GM23338 (cell line): ENCODE data around the gene SPHKAP. TPM values are rescaled to one million over a fixed set of nuclear protein-coding genes. Genes with fewer than 3 reads are reported as not detected.

Experiments used
- ATAC-seq: fragments of 200-7000 bp; cut with Tn5 transposase; 3 replicates; pipeline ENCODE4 v1.9.1; 2020
- DNase-seq: peaks from one replicate; pipeline ENCODE4 v3.0.0-alpha.2; 2015; ENCODE audit warnings: low spot score
- H2AFZ ChIP-seq: fragments of 200-600 bp; sonication (generic); 2 replicates; pipeline ENCODE4 v1.8.0; 2016; ENCODE audit warnings: antibody characterized with exemption, mild to moderate bottlenecking, moderate library complexity
- H3F3A ChIP-seq: fragments of 200-600 bp; sonication (generic); replicated peaks from 2 replicates; pipeline ENCODE4 v1.8.0; 2017; ENCODE audit warnings: antibody characterized with exemption, mixed run types, low read depth
- H3K27ac ChIP-seq: fragments of 200-600 bp; sonication (generic); 2 replicates; pipeline ENCODE4 v1.6.1; 2016; ENCODE audit warnings: low read depth
- H3K27me3 ChIP-seq: fragments of 200-600 bp; sonication (generic); 2 replicates; pipeline ENCODE4 v1.8.0; 2016; ENCODE audit warnings: mild to moderate bottlenecking, mixed run types, moderate library complexity; ENCODE audit not compliant: insufficient read depth
- H3K36me3 ChIP-seq: fragments of 200-600 bp; sonication (generic); 2 replicates; pipeline ENCODE4 v1.8.0; 2016; ENCODE audit warnings: mild to moderate bottlenecking; ENCODE audit not compliant: insufficient read depth
- H3K4me1 ChIP-seq: fragments of 200-600 bp; sonication (generic); 2 replicates; pipeline ENCODE4 v1.8.0; 2016; ENCODE audit warnings: mild to moderate bottlenecking, moderate library complexity; ENCODE audit not compliant: insufficient read depth
- H3K4me2 ChIP-seq: fragments of 200-600 bp; sonication (generic); 2 replicates; pipeline ENCODE4 v1.7.1; 2017; ENCODE audit warnings: mixed run types
- H3K4me3 ChIP-seq: fragments of 200-600 bp; sonication (generic); 2 replicates; pipeline ENCODE4 v1.6.1; 2016; ENCODE audit warnings: mixed run types
- H3K79me2 ChIP-seq: fragments of 200-600 bp; sonication (generic); replicated peaks from 2 replicates; pipeline ENCODE4 v1.8.0; 2017; ENCODE audit warnings: mild to moderate bottlenecking; ENCODE audit not compliant: insufficient read depth
- H3K9me2 ChIP-seq: fragments of 200-600 bp; sonication (generic); 2 replicates; pipeline ENCODE4 v1.8.0; 2017; ENCODE audit not compliant: insufficient read depth
- H4K20me1 ChIP-seq: fragments of 200-600 bp; sonication (generic); replicated peaks from 2 replicates; pipeline ENCODE4 v1.8.0; 2017; ENCODE audit warnings: mild to moderate bottlenecking; ENCODE audit not compliant: insufficient read depth
- H3K27ac Mint-ChIP-seq: 2 replicates; pipeline ENCODE4 v1.8.0; 2020; ENCODE audit warnings: inconsistent platforms, mild to moderate bottlenecking, moderate library complexity, mixed read lengths
- H3K27me3 Mint-ChIP-seq: 3 replicates; pipeline ENCODE4 v1.8.0; 2022; ENCODE audit warnings: low read depth, mild to moderate bottlenecking, moderate library complexity, mixed read lengths, inconsistent platforms; ENCODE audit not compliant: insufficient read depth, poor library complexity
- H3K36me3 Mint-ChIP-seq: 3 replicates; pipeline ENCODE4 v1.8.0; 2021; ENCODE audit warnings: low read depth, mild to moderate bottlenecking, inconsistent platforms, moderate library complexity, mixed read lengths
- H3K4me1 Mint-ChIP-seq: 3 replicates; pipeline ENCODE4 v1.8.0; 2020; ENCODE audit warnings: mild to moderate bottlenecking, inconsistent platforms, mixed read lengths
- H3K4me3 Mint-ChIP-seq: 3 replicates; pipeline ENCODE4 v1.8.0; 2021; ENCODE audit warnings: moderate library complexity, mild to moderate bottlenecking, inconsistent platforms, mixed read lengths
- H3K9me3 Mint-ChIP-seq: 3 replicates; pipeline ENCODE4 v1.8.0; 2020; ENCODE audit warnings: moderate library complexity, mild to moderate bottlenecking, inconsistent platforms, mixed read lengths
- CREB1 ChIP-seq: fragments of 250-450 bp; sonication (Bioruptor Pico); IDR thresholded peaks from 2 replicates; pipeline ENCODE4 v1.5.0; 2020; ENCODE audit warnings: low read depth, mild to moderate bottlenecking, moderate library complexity
- EZH2phosphoT487 ChIP-seq: fragments of 200-600 bp; sonication (generic); IDR thresholded peaks from one replicate; pipeline ENCODE4 v1.8.1; 2018; ENCODE audit warnings: antibody characterized with exemption; ENCODE audit not compliant: unreplicated experiment
- JUNB ChIP-seq: IDR thresholded peaks from one replicate; pipeline ENCODE4 v1.6.1; 2016; ENCODE audit warnings: antibody characterized with exemption; ENCODE audit not compliant: unreplicated experiment
- POLR2AphosphoS5 ChIP-seq: IDR thresholded peaks from 2 replicates; pipeline ENCODE4 v1.6.1; 2016; ENCODE audit warnings: antibody characterized with exemption, low read depth
- STAT1 ChIP-seq: IDR thresholded peaks from one replicate; pipeline ENCODE4 v1.6.1; 2016; ENCODE audit warnings: antibody characterized with exemption; ENCODE audit not compliant: unreplicated experiment
- ZNF462 ChIP-seq: fragments of 250-450 bp; sonication (Bioruptor Pico); IDR thresholded peaks from 2 replicates; pipeline ENCODE4 v1.5.0; 2020; ENCODE audit warnings: mild to moderate bottlenecking, moderate library complexity
- polyA plus RNA-seq: library from polyadenylated mRNA; unstranded; fragments of >200 nt; fragmentation: Nextera tagmentation; extraction: Ambion mirVana; gene quantifications from 2 replicates; pipeline ENCODE4 v1.2.1, GENCODE V29; 2016
- total RNA-seq: library from RNA; depleted of rRNA; stranded (reverse); fragments of >200 nt; shearing (Covaris generic); gene quantifications from 2 replicates; pipeline ENCODE4 v1.2.3, GENCODE V29; 2014

Gene SPHKAP
- total and polyA plus RNA-seq, 2 experiments from 2014 or later, result 0.10 TPM; not detected in 1

GRCh38 chr2:228038967-228039366, 142.5 kb downstream of the SPHKAP start:
- Mint-ChIP-seq H3K4me3 (no peak overlapping the region), H3K9me3 (no peaks in the 10 kb centered on the region), H3K27ac (no peak overlapping the region), H3K4me1 (no peaks in the 10 kb centered on the region), H3K36me3 (no peaks in the 10 kb centered on the region), H3K27me3 (no peaks in the 10 kb centered on the region)
- Histone ChIP-seq H3K4me1 (no peaks in the 10 kb centered on the region), H3K9me2 (no peaks in the 10 kb centered on the region), H3K79me2 (no peaks in the 10 kb centered on the region), H3K4me3 (no peak overlapping the region), H3K27me3 (no peaks in the 10 kb centered on the region), H3K27ac (no peak overlapping the region), H3F3A (no peaks in the 10 kb centered on the region), H3K4me2 (no peak overlapping the region), H2AFZ (no peak overlapping the region), H4K20me1 (no peaks in the 10 kb centered on the region), H3K36me3 (no peaks in the 10 kb centered on the region)
- DNase-seq (no peak), ATAC-seq (no peak)
- TF ChIP-seq CREB1 (CRISPR knock-in tag) (no peak), JUNB (no peak), ZNF462 (CRISPR knock-in tag) (no peak), POLR2AphosphoS5 (no peak), EZH2phosphoT487 (no peak), STAT1 (no peak)

- no peaks in the 10 kb centered on the region for H3K4me1 Mint-ChIP-seq
- H2AFZ ChIP-seq, result no peak overlapping the region
- H3K9me2 ChIP-seq, result no peaks in the 10 kb centered on the region
- no peaks in the 10 kb centered on the region for H3K27me3 ChIP-seq
- no peaks in the 10 kb centered on the region for H3K4me1 ChIP-seq
- H3K36me3 Mint-ChIP-seq, result no peaks in the 10 kb centered on the region
- no peak for TF ChIP-seq STAT1
- no peaks in the 10 kb centered on the region for H3K36me3 ChIP-seq
- no peak overlapping the region for H3K4me3 ChIP-seq
- no peak overlapping the region for H3K4me2 ChIP-seq
- H3K27ac Mint-ChIP-seq, result no peak overlapping the region; the same call in 1 of the 2 replicates
- no peak overlapping the region for H3K27ac ChIP-seq
- H3F3A ChIP-seq, result no peaks in the 10 kb centered on the region
- DNase-seq (no peak), ATAC-seq (no peak)
- no peaks in the 10 kb centered on the region for H4K20me1 ChIP-seq
- H3K27me3 Mint-ChIP-seq, result peaks cover 2% of the 10 kb centered on the region
- H3K9me3 Mint-ChIP-seq, result peaks cover 9% of the 10 kb centered on the region; the same call in 2 of the 3 replicates
- no peaks in the 10 kb centered on the region for H3K79me2 ChIP-seq
- no peak overlapping the region for H3K4me3 Mint-ChIP-seq
Measured at GRCh38 chr2:228037915-228038314, 143.6 kb downstream of the SPHKAP start.
